Colonic mucosa (tissue), 4 donors: ENCODE results near the gene PTPRF. TPM values are rescaled to one million over a fixed set of nuclear protein-coding genes. Genes with fewer than 3 reads are reported as not detected.
A peak's percentile ranks its signal among the peaks of the same experiment; 100 is the strongest.

Experiments used
- DNase-seq: peaks from one replicate; pipeline ENCODE4 v3.0.0-alpha.2; 2020
- H3K27ac ChIP-seq: fragments of 200-600 bp; one replicate; pipeline ENCODE4 v1.8.0; 2021
- H3K27me3 ChIP-seq: fragments of 200-600 bp; one replicate; pipeline ENCODE4 v1.8.0; 2021
- H3K36me3 ChIP-seq: fragments of 200-600 bp; one replicate; pipeline ENCODE4 v1.8.0; 2021
- H3K4me1 ChIP-seq: fragments of 200-600 bp; one replicate; pipeline ENCODE4 v1.8.0; 2021; ENCODE audit warnings: mild to moderate bottlenecking
- H3K4me3 ChIP-seq: fragments of 200-600 bp; one replicate; pipeline ENCODE4 v1.8.0; 2021
- H3K9ac ChIP-seq, 2 donors: one replicate each; pipeline ENCODE4 v1.7.0; 2013; ENCODE audit warnings: control low read depth in 2 of 2, low read depth in 2 of 2, low read length in 2 of 2
- H3K9me3 ChIP-seq: fragments of 200-600 bp; one replicate; pipeline ENCODE4 v1.8.0; 2021
- intact Hi-C: fragments of 100-400 bp; cut with DNase I; formaldehyde crosslinking; loops from one replicate; pipeline ENCODE4 v1.14.1; 2022
- total RNA-seq, 2 donors: library from RNA; stranded (reverse); fragmentation: NEBNext Ultra II Directional in 1 of 2; extraction: Animal tissue kit (Norgen Biotek cat#: 25700) in 1 of 2; gene quantifications; one replicate each; pipeline ENCODE4 v1.2.1, GENCODE V29; 2021
- TF ChIP-seq, protein P1 (sequence below): fragments of 200-600 bp; IDR thresholded peaks from one replicate; pipeline ENCODE4 v1.8.0; 2022; ENCODE audit warnings: antibody characterized with exemption, mild to moderate bottlenecking
- donor health status: healthy.
- donor health status: DM: no; HTN: no; CAD: no.
- donor health status: DM: no; HTN: no; CAD: no.

The PTPRF gene
- total RNA-seq, 2 donors from 2014 or later: 351 to 449 TPM

DNA sequence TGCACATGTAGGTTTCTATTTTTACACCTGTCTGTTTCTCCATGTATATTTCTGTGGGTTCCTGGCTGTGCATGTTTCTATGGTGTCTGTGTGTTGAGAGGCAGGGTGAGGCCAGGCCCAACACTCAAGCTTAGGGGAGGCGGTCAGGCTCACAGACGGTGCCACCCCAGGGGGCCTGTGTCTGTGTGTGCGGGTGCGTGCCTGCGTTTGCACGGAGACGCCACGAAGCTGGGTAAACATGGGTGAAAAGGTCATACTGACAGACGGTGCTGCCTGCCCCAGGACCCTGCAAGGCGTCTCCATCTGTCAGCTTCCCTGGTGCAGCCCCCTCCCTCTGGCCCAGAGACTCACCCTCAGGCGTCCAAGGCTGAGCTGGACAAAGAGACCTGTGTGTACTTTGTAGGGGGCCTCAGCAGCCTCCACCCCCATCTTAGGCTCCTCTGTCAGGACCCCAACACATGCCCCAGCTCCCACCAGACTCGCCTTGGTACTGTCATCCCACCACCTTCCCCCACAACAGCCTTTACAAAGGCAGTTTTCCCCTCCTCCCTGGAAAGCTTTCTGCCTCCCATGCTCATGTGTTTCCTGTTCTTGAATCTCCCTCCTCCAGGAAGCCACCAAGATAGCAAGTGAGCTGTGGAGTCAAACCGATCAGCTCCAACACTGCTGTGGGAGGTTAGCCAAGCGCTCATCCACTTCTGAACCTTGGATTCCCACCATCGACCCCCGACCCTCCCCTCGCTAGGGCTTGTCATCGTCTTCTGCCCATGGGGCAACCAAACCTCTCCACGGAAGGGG lies 34.1 kb downstream of the PTPRF start:
- H3K4me3 ChIP-seq: no peak overlapping the region
- no peaks in the 10 kb centered on the region for H3K4me1 ChIP-seq
- no peak overlapping the region for H3K27ac ChIP-seq
- H3K9ac ChIP-seq: peak overlapping the region in 1 of 2 donors; percentile 57
- no peaks in the 10 kb centered on the region for H3K9me3 ChIP-seq
- no peak for DNase-seq
- intact Hi-C loops: no loop called here
- H3K36me3 ChIP-seq: no peaks in the 10 kb centered on the region
- no peaks in the 10 kb centered on the region for H3K27me3 ChIP-seq
- TF ChIP-seq, protein P1, sequence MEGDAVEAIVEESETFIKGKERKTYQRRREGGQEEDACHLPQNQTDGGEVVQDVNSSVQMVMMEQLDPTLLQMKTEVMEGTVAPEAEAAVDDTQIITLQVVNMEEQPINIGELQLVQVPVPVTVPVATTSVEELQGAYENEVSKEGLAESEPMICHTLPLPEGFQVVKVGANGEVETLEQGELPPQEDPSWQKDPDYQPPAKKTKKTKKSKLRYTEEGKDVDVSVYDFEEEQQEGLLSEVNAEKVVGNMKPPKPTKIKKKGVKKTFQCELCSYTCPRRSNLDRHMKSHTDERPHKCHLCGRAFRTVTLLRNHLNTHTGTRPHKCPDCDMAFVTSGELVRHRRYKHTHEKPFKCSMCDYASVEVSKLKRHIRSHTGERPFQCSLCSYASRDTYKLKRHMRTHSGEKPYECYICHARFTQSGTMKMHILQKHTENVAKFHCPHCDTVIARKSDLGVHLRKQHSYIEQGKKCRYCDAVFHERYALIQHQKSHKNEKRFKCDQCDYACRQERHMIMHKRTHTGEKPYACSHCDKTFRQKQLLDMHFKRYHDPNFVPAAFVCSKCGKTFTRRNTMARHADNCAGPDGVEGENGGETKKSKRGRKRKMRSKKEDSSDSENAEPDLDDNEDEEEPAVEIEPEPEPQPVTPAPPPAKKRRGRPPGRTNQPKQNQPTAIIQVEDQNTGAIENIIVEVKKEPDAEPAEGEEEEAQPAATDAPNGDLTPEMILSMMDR: no peak

DNA sequence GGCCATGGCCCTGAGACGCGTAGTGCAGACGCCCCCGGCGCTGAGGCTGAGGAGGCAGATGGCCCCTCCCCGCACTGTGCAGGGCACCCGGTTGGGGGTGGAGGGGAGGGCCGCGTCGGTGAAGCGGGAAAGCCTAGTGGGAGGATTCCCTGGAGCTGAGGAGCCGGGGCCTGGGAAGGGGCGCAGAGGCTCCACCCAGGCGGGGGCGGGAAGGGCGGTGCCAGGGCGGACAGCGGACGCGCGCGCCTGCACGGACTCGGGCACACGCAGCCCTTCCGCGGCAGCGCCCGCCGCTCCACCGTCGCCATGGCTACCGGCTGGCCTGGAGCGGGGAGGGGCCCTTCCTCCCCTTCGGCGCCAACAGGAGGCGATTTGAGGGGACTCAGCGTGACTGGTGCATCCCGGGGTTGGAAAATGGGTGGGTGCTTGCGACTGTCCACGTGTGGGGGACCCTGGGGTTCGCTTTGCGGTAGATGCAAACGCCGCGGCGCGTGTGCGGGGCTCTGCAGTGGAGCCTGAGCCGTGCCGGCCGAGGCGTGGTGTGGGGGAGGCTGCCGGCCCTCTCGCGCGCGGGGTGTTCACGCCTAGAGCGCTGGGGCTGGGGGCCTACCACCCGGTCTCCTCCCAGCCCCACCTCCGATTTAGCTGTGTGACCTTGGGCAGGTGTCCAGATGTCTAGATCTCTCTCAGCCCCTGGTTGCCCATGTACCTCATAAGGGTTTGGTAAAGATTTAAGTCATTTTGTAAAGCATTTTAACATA lies 35.1 kb downstream of the PTPRF start:
- Histone ChIP-seq H3K9ac (peak overlapping the region in 1 of 2 donors; percentile 57), H3K4me1 (no peaks in the 10 kb centered on the region), H3K27me3 (no peaks in the 10 kb centered on the region), H3K9me3 (no peaks in the 10 kb centered on the region), H3K4me3 (peak overlapping the region; percentile 33), H3K36me3 (peaks cover 5% of the 10 kb centered on the region), H3K27ac (no peak overlapping the region)
- intact Hi-C loops: no loop called here
- peak; percentile 77 for DNase-seq
- TF ChIP-seq, protein P1: no peak

DNA sequence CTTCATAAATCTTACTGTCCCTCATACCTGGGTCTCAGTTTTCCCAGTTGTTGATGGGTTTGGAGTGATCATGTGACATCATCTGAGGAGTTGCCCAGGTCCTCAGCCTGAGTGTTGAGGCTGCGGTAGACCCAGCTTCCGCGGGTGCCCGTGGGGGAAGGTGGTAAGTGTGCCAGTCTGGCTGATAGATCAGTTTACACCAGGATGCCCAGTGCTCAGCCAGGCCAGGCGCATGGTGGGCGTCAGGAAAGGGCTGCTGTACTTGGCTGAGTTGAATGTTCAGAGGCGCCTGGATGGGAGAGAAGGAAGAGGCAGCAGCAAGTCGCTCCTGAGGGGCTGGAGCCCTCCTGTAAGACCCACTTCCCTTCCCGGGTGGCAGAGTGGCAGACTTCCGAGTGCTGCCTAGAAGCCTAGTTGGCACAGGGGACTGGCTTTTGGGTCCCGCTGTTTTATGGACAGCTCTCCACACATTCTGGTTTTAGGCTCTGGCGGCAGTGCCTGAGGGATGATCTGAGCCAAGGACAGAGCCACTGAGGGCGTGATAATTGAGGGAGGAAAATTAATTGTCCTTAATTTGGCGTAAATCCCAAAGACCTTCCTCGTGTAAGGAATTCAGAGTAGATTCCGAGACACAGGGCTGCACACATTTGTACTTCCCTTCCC lies 35.8 kb downstream of the PTPRF start:
- H3K4me1 ChIP-seq: no peaks in the 10 kb centered on the region
- TF ChIP-seq, protein P1: no peak
- intact Hi-C loops: no loop called here
- H3K27me3 ChIP-seq: no peaks in the 10 kb centered on the region
- no peak overlapping the region for H3K27ac ChIP-seq
- H3K4me3 ChIP-seq: no peak overlapping the region
- H3K9ac ChIP-seq: peak overlapping the region in 1 of 2 donors; percentile 8
- peaks cover 5% of the 10 kb centered on the region for H3K36me3 ChIP-seq
- DNase-seq: no peak
- no peaks in the 10 kb centered on the region for H3K9me3 ChIP-seq

DNA sequence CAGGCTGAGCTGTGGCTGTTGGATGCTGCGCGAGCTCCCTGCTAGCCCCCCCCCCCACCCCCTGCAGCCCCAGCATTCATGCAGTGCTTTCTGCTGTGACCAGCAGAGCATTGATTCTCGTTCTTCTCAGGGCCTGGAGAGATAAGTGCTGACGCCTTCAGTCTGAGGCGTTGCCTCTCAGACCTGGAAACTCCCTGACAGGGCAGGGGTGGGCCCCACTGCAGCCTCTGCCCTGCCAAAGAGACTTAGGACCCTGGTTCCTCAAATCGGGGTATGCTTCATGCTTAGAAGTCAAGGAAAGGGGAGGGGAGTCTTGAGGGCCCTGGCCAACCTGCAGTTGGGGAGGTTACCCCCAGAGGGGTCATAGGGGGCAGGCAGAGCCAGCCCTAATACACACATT lies 38.5 kb downstream of the PTPRF start:
- Histone ChIP-seq H3K27me3 (no peaks in the 10 kb centered on the region), H3K4me1 (no peaks in the 10 kb centered on the region), H3K4me3 (no peak overlapping the region), H3K27ac (no peak overlapping the region), H3K9ac (no peak overlapping the region), H3K36me3 (peaks cover 5% of the 10 kb centered on the region), H3K9me3 (no peaks in the 10 kb centered on the region)
- TF ChIP-seq, protein P1: no peak
- intact Hi-C loops: no loop called here
- DNase-seq: no peak

DNA sequence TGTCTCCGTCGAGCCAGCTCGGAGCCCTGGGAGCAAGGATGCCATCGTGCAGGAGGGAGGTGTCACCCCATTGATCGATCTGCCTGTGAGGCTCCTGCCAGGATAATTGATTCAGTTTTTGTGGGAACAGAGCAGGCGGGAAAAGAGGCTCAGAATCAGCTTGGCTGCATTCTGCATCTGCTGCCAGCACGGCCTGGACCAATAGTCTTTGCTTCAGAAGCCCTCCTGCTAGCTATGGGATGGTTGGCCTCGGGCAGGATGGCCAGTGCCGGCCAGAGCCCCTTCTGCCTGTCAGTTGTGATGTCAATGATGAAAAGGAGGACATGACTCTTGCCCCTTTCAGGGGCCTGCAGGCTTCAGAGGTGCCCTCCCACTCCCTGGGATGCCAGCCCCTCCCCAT lies 39.6 kb downstream of the PTPRF start:
- Histone ChIP-seq H3K27me3 (no peaks in the 10 kb centered on the region), H3K4me3 (no peak overlapping the region), H3K4me1 (no peaks in the 10 kb centered on the region), H3K9me3 (no peaks in the 10 kb centered on the region), H3K36me3 (peaks cover 5% of the 10 kb centered on the region), H3K9ac (no peak overlapping the region), H3K27ac (no peak overlapping the region)
- TF ChIP-seq, protein P1: no peak
- no peak for DNase-seq
- intact Hi-C loops: no loop called here
